Kidney (tissue), 14 donors: ENCODE results near the gene DDIT4. TPM values are rescaled to one million over a fixed set of nuclear protein-coding genes. Genes with fewer than 3 reads are reported as not detected.

Source experiments
- DNase-seq, 5 donors: peaks; one replicate each; pipeline ENCODE4 v3.0.0-alpha.2; 2013 to 2020
- FAIRE-seq: peaks from 2 replicates; lab custom pipeline; 2012; peaks lifted over from hg19 to GRCh38; lab: Jason Lieb, UNC
- H3K27ac ChIP-seq, 2 donors: one replicate each; pipeline ENCODE4 v1.7.0; 2013; ENCODE audit warnings: low read depth in 2 of 2, low read length in 2 of 2, inconsistent platforms in 1 of 2
- H3K27me3 ChIP-seq: one replicate; pipeline ENCODE4 v1.7.1; 2013; ENCODE audit warnings: low read length, inconsistent platforms; ENCODE audit not compliant: control insufficient read depth, insufficient read depth
- H3K36me3 ChIP-seq, 3 donors: one replicate each; pipeline versions ENCODE4 v1.7.0 to v1.7.1; 2013; ENCODE audit warnings: low read length in 3 of 3, control low read depth in 1 of 3, inconsistent platforms in 1 of 3; ENCODE audit not compliant: insufficient read depth in 3 of 3, control insufficient read depth in 2 of 3
- H3K4me1 ChIP-seq, 3 donors: one replicate each; pipeline versions ENCODE4 v1.7.0 to v1.7.1; 2013; ENCODE audit warnings: low read length in 3 of 3, inconsistent platforms in 1 of 3, low read depth in 1 of 3; ENCODE audit not compliant: control insufficient read depth in 2 of 3, insufficient read depth in 2 of 3
- H3K4me3 ChIP-seq, 3 donors: one replicate each; pipeline versions ENCODE4 v1.7.0 to v1.8.1; 2013; ENCODE audit warnings: low read length in 3 of 3, control low read depth in 1 of 3, inconsistent platforms in 1 of 3
- H3K9ac ChIP-seq, 3 donors: one replicate each; pipeline versions ENCODE4 v1.7.0 to v1.7.1; 2013; ENCODE audit warnings: low read length in 3 of 3, control low read depth in 1 of 3, inconsistent platforms in 1 of 3
- H3K9me3 ChIP-seq, 3 donors: one replicate each; pipeline versions ENCODE4 v1.7.0 to v1.7.1; 2013; ENCODE audit warnings: low read length in 3 of 3, control low read depth in 1 of 3, inconsistent platforms in 1 of 3; ENCODE audit not compliant: control insufficient read depth in 2 of 3, insufficient read depth in 1 of 3
- intact Hi-C: fragments of 100-400 bp; cut with DNase I; formaldehyde crosslinking; loops from one replicate; pipeline ENCODE4 v1.11.1; 2022
- polyA plus RNA-seq: library from polyadenylated mRNA; stranded (reverse); fragments of 350-450 nt; fragmentation: Illumina TruSeq; extraction: RNeasy Lipid Tissue Mini Kit (QIAGEN cat#74804); gene quantifications from one replicate; pipeline ENCODE4 v1.2.3, GENCODE V29; 2014; ENCODE audit warnings: low read depth, low replicate concordance; ENCODE audit not compliant: insufficient read depth
- total RNA-seq: library from RNA; stranded (reverse); fragmentation: NEBNext Ultra II Directional; extraction: Animal tissue kit (Norgen Biotek cat#: 25700); gene quantifications from one replicate; pipeline ENCODE4 v1.2.1, GENCODE V29; 2021
- TF ChIP-seq, protein P1 (sequence below): IDR thresholded peaks from 3 replicates; pipeline ENCODE4 v1.5.1; 2012; ENCODE audit warnings: mild to moderate bottlenecking, moderate library complexity, borderline replicate concordance; ENCODE audit not compliant: insufficient read depth; ENCODE audit errors: extremely low read depth
- donor health status: control.
- donor health status: control.
- donor health status: control.
- donor health status: control.
- donor health status: control.
- donor health status: DM: yes; HTN: yes; CAD: no.
- donor health status: Normal renal cell carcinoma (clear cell type).

The DDIT4 gene
- total and polyA plus RNA-seq, 2 donors from 2014 or later: 96.9 to 292 TPM

DNA sequence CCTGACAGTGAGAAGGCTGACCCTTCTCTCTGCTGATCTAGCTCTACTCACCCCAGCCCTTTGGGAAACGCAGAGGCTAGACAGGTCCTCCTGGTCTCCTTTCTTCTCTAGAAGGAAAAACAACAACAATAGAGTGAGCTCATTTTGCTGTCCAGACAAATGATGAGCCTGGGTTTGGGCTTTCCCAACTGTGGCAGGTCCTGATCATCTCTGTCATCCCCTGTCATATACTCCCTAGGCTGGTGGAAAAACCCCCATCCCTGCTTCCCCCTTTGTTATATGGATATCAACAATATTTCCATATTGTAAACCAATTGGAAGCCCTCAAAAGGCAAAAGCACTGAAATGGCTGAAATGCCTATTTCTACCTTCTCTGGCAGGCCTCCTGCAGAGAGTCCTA, 9.2 kb upstream of the DDIT4 start:
- H3K9ac ChIP-seq: no peak overlapping the region
- no peak for DNase-seq
- peaks cover 11 to 16% (median 14%) of the 10 kb centered on the region in 3 donors for H3K4me1 ChIP-seq
- FAIRE-seq: no peak
- no peaks in the 10 kb centered on the region for H3K9me3 ChIP-seq
- H3K27ac ChIP-seq: no peak overlapping the region
- no peak overlapping the region for H3K4me3 ChIP-seq
- H3K36me3 ChIP-seq: no peaks in the 10 kb centered on the region
- no peaks in the 10 kb centered on the region for H3K27me3 ChIP-seq
- TF ChIP-seq, protein P1, sequence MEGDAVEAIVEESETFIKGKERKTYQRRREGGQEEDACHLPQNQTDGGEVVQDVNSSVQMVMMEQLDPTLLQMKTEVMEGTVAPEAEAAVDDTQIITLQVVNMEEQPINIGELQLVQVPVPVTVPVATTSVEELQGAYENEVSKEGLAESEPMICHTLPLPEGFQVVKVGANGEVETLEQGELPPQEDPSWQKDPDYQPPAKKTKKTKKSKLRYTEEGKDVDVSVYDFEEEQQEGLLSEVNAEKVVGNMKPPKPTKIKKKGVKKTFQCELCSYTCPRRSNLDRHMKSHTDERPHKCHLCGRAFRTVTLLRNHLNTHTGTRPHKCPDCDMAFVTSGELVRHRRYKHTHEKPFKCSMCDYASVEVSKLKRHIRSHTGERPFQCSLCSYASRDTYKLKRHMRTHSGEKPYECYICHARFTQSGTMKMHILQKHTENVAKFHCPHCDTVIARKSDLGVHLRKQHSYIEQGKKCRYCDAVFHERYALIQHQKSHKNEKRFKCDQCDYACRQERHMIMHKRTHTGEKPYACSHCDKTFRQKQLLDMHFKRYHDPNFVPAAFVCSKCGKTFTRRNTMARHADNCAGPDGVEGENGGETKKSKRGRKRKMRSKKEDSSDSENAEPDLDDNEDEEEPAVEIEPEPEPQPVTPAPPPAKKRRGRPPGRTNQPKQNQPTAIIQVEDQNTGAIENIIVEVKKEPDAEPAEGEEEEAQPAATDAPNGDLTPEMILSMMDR: no peak
- intact Hi-C loops: no loop called here

DNA sequence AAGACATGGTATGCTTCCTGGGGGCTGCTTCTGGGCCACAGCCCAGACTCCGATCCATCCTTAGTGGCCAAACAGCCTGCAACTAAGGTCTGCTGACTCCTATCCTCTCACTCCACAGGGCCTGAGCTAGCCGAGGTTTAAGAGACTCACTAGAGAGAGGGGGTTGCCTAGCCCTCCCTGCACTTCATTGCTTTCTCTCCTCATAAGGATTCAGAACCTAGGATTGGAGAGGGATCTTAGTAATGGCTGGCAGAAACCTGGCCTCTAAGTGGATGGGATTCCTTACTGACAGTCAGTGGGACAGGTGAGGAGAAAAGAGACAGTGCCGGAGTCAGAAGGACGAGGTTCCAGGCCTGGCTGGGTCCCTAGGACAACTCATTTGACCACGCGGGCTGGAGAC, 8.2 kb upstream of the DDIT4 start:
- H3K36me3 ChIP-seq: no peaks in the 10 kb centered on the region
- peaks cover under 1 to 6% (median 4%) of the 10 kb centered on the region in 3 donors for H3K4me1 ChIP-seq
- H3K27ac ChIP-seq: peak overlapping the region; percentile 36 to 61
- H3K4me3 ChIP-seq: no peak overlapping the region
- FAIRE-seq (no peak), DNase-seq (peak in 1 of 5 donors; percentile 16)
- no peak overlapping the region for H3K9ac ChIP-seq
- H3K27me3 ChIP-seq: no peaks in the 10 kb centered on the region
- intact Hi-C loops: no loop called here
- no peaks in the 10 kb centered on the region for H3K9me3 ChIP-seq
- TF ChIP-seq, protein P1: no peak

DNA sequence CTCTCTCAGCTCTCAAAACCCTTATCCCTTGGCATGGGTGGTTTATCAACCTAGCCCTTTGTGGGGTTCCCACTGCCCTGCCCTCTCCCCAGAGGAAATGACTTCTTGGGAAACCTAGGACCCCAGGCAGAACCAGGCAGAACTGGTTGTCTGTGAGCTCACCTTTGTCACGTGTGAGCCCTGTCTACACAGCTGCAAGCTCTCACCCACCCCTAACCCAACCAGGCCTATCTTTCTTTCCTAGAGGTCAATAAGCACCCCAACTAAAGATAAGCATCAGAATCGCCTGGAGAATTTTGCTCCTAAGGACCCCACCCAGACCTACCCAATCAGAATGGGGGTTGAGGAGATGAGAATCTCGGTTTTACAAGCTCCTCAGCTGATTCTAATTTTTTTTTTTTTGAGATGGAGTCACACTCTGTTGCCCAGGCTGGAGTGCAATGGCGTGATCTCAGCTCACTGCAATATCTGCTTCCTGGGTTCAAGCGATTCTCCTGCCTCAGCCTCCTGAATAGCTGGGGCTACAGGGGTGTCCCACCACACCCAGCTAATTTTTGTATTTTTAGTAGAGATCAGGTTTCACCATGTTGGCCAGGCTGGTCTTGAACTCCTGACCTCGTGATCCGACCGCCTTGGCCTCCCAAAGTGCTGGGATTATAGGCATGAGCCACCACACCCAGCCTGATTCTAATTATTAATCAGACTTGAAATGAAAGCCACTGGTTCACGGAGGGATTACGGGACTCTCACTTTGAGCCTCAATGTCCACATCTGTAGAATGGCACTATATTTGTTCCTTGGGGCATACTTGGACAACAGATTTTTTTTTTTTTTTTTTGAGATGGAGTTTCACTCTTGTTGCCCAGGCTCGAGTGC, 7.5 kb upstream of the DDIT4 start:
- peak overlapping the region; percentile 36 to 61 for H3K27ac ChIP-seq
- FAIRE-seq (no peak), DNase-seq (peak in 1 of 5 donors; percentile 33)
- H3K27me3 ChIP-seq: no peaks in the 10 kb centered on the region
- peaks cover 0 to 4% (median 3%) of the 10 kb centered on the region in 3 donors for H3K4me1 ChIP-seq
- no peaks in the 10 kb centered on the region for H3K36me3 ChIP-seq
- intact Hi-C loops: no loop called here
- no peak overlapping the region for H3K4me3 ChIP-seq
- TF ChIP-seq, protein P1: no peak
- no peak overlapping the region for H3K9ac ChIP-seq
- H3K9me3 ChIP-seq: no peaks in the 10 kb centered on the region
